Activated B cell treated with CpG ODN at 0.5 μM for 24 hours (primary cell): ENCODE results near the gene IFNAR1. TPM values are rescaled to one million over a fixed set of nuclear protein-coding genes. Genes with fewer than 3 reads are reported as not detected.

Experiments used
- ATAC-seq: fragments of 200-7000 bp; cut with Tn5 transposase; one replicate; pipeline ENCODE4 v1.10.0; 2021; ENCODE audit warnings: low read depth, mild to moderate bottlenecking, moderate library complexity
- CTCF ChIA-PET: fragments of 350-600 bp; sonication (Branson Sonifier 250); formaldehyde crosslinking; loops from one replicate; lab custom pipeline; 2021; ENCODE audit warnings: antibody characterized with exemption; lab: Charles Lee
- POLR2A ChIA-PET: fragments of 350-600 bp; sonication (Branson Sonifier 250); formaldehyde crosslinking; loops from one replicate; lab custom pipeline; 2021; ENCODE audit warnings: antibody characterized with exemption; lab: Charles Lee
- DNase-seq: peaks from one replicate; pipeline ENCODE4 v3.0.0; 2022
- H3K27ac Mint-ChIP-seq: one replicate; pipeline ENCODE4 v1.8.0; 2020; ENCODE audit warnings: mixed read lengths
- H3K27me3 Mint-ChIP-seq: one replicate; pipeline ENCODE4 v1.8.0; 2021; ENCODE audit warnings: mixed read lengths
- H3K36me3 Mint-ChIP-seq: one replicate; pipeline ENCODE4 v1.8.0; 2021; ENCODE audit warnings: low read depth, mixed read lengths
- H3K4me1 Mint-ChIP-seq: one replicate; pipeline ENCODE4 v1.8.0; 2021; ENCODE audit warnings: mixed read lengths
- H3K4me3 Mint-ChIP-seq: one replicate; pipeline ENCODE4 v1.8.0; 2020; ENCODE audit warnings: mild to moderate bottlenecking, mixed read lengths
- H3K9me3 Mint-ChIP-seq: one replicate; pipeline ENCODE4 v1.8.0; 2020; ENCODE audit warnings: mixed read lengths
- CTCF ChIP-seq: fragments of 200-600 bp; IDR thresholded peaks from one replicate; pipeline ENCODE4 v1.8.0; 2022; ENCODE audit warnings: antibody characterized with exemption, mild to moderate bottlenecking
- intact Hi-C: fragments of 100-400 bp; cut with micrococcal nuclease; formaldehyde crosslinking; loops from one replicate; pipeline ENCODE4 v1.15.1; 2024
- total RNA-seq: library from RNA; stranded (reverse); gene quantifications from 2 replicates; pipeline ENCODE4 v1.2.3, GENCODE V29; 2022

The IFNAR1 gene
- total RNA-seq, 1 donor from 2014 or later = 34.5 TPM

- H3K4me1 Mint-ChIP-seq = peaks cover 80% of the 10 kb centered on the region
- POLR2A ChIA-PET = interaction anchor here (0.6 to 4.6 kb wide), 8 partner anchors 9 to 174 kb away, joined by 3 to 52 read pairs (median 6); partner anchors contain the start of gene IFNAR1
- intact Hi-C loops = no loop called here
Measured at GRCh38 chr21:33373451-33373850, 48.7 kb downstream of the IFNAR1 start.

GRCh38 chr21:33374080-33374449 is 49.3 kb downstream of the IFNAR1 start:
- H3K9me3 Mint-ChIP-seq = no peaks in the 10 kb centered on the region
- no peaks in the 10 kb centered on the region for H3K36me3 Mint-ChIP-seq
- no peak for DNase-seq
- ChIA-PET CTCF (interaction anchor here (1.0 to 6.1 kb wide), 2 partner anchors 13 to 177 kb away, joined by 3 to 28 read pairs; no protein-coding TSS in a partner anchor), POLR2A (interaction anchor here (0.8 to 4.6 kb wide), 7 partner anchors 9 to 174 kb away, joined by 3 to 52 read pairs (median 6); partner anchors contain the start of gene IFNAR1)
- peaks cover 80% of the 10 kb centered on the region for H3K4me1 Mint-ChIP-seq
- ATAC-seq = peak; percentile 55
- no peaks in the 10 kb centered on the region for H3K27me3 Mint-ChIP-seq
- peak overlapping the region; percentile 59 for H3K4me3 Mint-ChIP-seq
- peak overlapping the region; percentile 74 for H3K27ac Mint-ChIP-seq
- intact Hi-C loops = loop anchor here (1.0 kb wide), 5 partner anchors 9 to 71 kb away; no protein-coding TSS in a partner anchor
- no peak for TF ChIP-seq CTCF

More at GRCh38 chr21:33373451-33373850, 48.7 kb downstream of the IFNAR1 start:
- DNase-seq (no peak), ATAC-seq (no peak)
- no peak for TF ChIP-seq CTCF
- CTCF ChIA-PET = interaction anchor here (1.0 to 6.1 kb wide), 2 partner anchors 12 to 176 kb away, joined by 3 to 28 read pairs; no protein-coding TSS in a partner anchor
- Mint-ChIP-seq H3K4me3 (peak overlapping the region; percentile 59), H3K27ac (peak overlapping the region; percentile 74), H3K36me3 (no peaks in the 10 kb centered on the region), H3K9me3 (no peaks in the 10 kb centered on the region), H3K27me3 (no peaks in the 10 kb centered on the region)

GRCh38 chr21:33374450-33375096 is 49.8 kb downstream of the IFNAR1 start:
- Mint-ChIP-seq H3K27me3 (no peaks in the 10 kb centered on the region), H3K27ac (peak overlapping the region; percentile 87), H3K36me3 (no peaks in the 10 kb centered on the region), H3K4me3 (peak overlapping the region; percentile 59), H3K9me3 (no peaks in the 10 kb centered on the region), H3K4me1 (peaks cover 79% of the 10 kb centered on the region)
- ChIA-PET POLR2A (interaction anchor here (1.3 to 4.6 kb wide), 4 partner anchors 12 to 50 kb away, joined by 7 to 52 read pairs (median 12); partner anchors contain the start of gene IFNAR1), CTCF (interaction anchor here (1.0 to 6.1 kb wide), 2 partner anchors 13 to 177 kb away, joined by 3 to 28 read pairs; no protein-coding TSS in a partner anchor)
- ATAC-seq = peak; percentile 72
- intact Hi-C loops = loop anchor here (1.0 kb wide), 5 partner anchors 9 to 71 kb away; no protein-coding TSS in a partner anchor
- no peak for DNase-seq
- TF ChIP-seq CTCF = no peak

- H3K4me1 Mint-ChIP-seq = peaks cover 79% of the 10 kb centered on the region
- ATAC-seq = no peak
- CTCF ChIA-PET = interaction anchor here (1.5 to 6.1 kb wide), 3 partner anchors 14 to 178 kb away, joined by 4 to 28 read pairs (median 6); no protein-coding TSS in a partner anchor
- peak overlapping the region; percentile 44 for H3K4me3 Mint-ChIP-seq
- H3K27ac Mint-ChIP-seq = peak overlapping the region; percentile 87
- H3K36me3 Mint-ChIP-seq = no peaks in the 10 kb centered on the region
- intact Hi-C loops = no loop called here
- H3K27me3 Mint-ChIP-seq = no peaks in the 10 kb centered on the region
- no peak for TF ChIP-seq CTCF
- no peak for DNase-seq
- POLR2A ChIA-PET = interaction anchor here (0.6 to 4.6 kb wide), 5 partner anchors 13 to 50 kb away, joined by 4 to 52 read pairs (median 7); partner anchors contain the start of gene IFNAR1
- H3K9me3 Mint-ChIP-seq = no peaks in the 10 kb centered on the region
Measured at GRCh38 chr21:33375101-33375644, 50.4 kb downstream of the IFNAR1 start.
